Suprapubic skin (tissue), 4 donors: Measurements from ENCODE around the gene NAALADL2. TPM values are rescaled to one million over a fixed set of nuclear protein-coding genes. Genes with fewer than 3 reads are reported as not detected.

ENCODE experiments used
- DNase-seq, 2 donors: peaks; one replicate each; pipeline ENCODE4 v3.0.0-alpha.2; 2019; ENCODE audit warnings: low spot score in 2 of 2
- H3K27ac ChIP-seq: fragments of 200-600 bp; sonication (generic); one replicate; pipeline ENCODE4 v1.5.1; 2019
- H3K27me3 ChIP-seq: fragments of 200-600 bp; sonication (generic); one replicate; pipeline ENCODE4 v1.5.1; 2019
- H3K36me3 ChIP-seq: fragments of 200-600 bp; sonication (generic); one replicate; pipeline ENCODE4 v1.5.1; 2019
- H3K4me1 ChIP-seq: fragments of 200-600 bp; sonication (generic); one replicate; pipeline ENCODE4 v1.5.1; 2019
- H3K4me3 ChIP-seq: fragments of 200-600 bp; sonication (generic); one replicate; pipeline ENCODE4 v1.5.1; 2019; ENCODE audit warnings: mild to moderate bottlenecking
- H3K9me3 ChIP-seq: fragments of 200-600 bp; sonication (generic); one replicate; pipeline ENCODE4 v1.5.1; 2019
- CTCF ChIP-seq, 2 donors: fragments of 200-600 bp in 1 of 2; fragments of 450-650 bp in 1 of 2; sonication (generic) in 1 of 2; IDR thresholded peaks; one replicate each; pipeline ENCODE4 v1.5.1; 2016 to 2019; ENCODE audit warnings: antibody characterized with exemption in 2 of 2, mild to moderate bottlenecking in 1 of 2, moderate library complexity in 1 of 2
- EP300 ChIP-seq: sonication (generic); formaldehyde crosslinking; IDR thresholded peaks from one replicate; pipeline ENCODE4 v1.6.1; 2017; ENCODE audit warnings: antibody characterized with exemption
- POLR2A ChIP-seq, 2 donors: fragments of 450-650 bp; IDR thresholded peaks; one replicate each; pipeline ENCODE4 v1.6.1; 2017; ENCODE audit warnings: antibody characterized with exemption in 2 of 2, mild to moderate bottlenecking in 2 of 2, moderate library complexity in 2 of 2
- POLR2AphosphoS5 ChIP-seq, 3 donors: sonication (generic); formaldehyde crosslinking; IDR thresholded peaks; one replicate each; pipeline ENCODE4 v1.6.1; 2017; ENCODE audit warnings: antibody characterized with exemption in 3 of 3
- WGBS: methylation state at CpG from one replicate; pipeline ENCODE4 v1.1.5; 2018; 5-methylcytosine and 5-hydroxymethylcytosine counted together
- total RNA-seq, 4 donors: library from RNA; depleted of rRNA; stranded (reverse); fragments of >200 nt; gene quantifications; one replicate each; pipeline ENCODE4 v1.1.0, GENCODE V29; 2016

The NAALADL2 gene
- total RNA-seq, 4 donors from 2014 or later, result 4.0 to 10.5 (median 8.5) TPM

- no peak for DNase-seq
- H3K27ac ChIP-seq, result no peak overlapping the region
- peaks cover 5% of the 10 kb centered on the region for H3K4me1 ChIP-seq
- H3K4me3 ChIP-seq, result no peak overlapping the region
- H3K36me3 ChIP-seq, result no peaks in the 10 kb centered on the region
- H3K9me3 ChIP-seq, result no peaks in the 10 kb centered on the region
- no peaks in the 10 kb centered on the region for H3K27me3 ChIP-seq
- TF ChIP-seq POLR2A (IDR thresholded peaks at IDR 0.05) (no peak), EP300 (no peak), CTCF (IDR thresholded peaks at IDR 0.05) (no peak), POLR2AphosphoS5 (IDR thresholded peaks at IDR 0.05) (no peak)
- WGBS, result 88% methylated on average over 2 of the region's 2 CpGs
Observed at GRCh38 chr3:175340338-175341015, 481.3 kb downstream of the NAALADL2 start.

- Histone ChIP-seq H3K4me3 (no peak overlapping the region), H3K27me3 (no peaks in the 10 kb centered on the region), H3K27ac (no peak overlapping the region), H3K9me3 (no peaks in the 10 kb centered on the region), H3K4me1 (peaks cover 11% of the 10 kb centered on the region), H3K36me3 (no peaks in the 10 kb centered on the region)
- TF ChIP-seq CTCF (IDR thresholded peaks at IDR 0.05), result no peak
- TF ChIP-seq POLR2A (IDR thresholded peaks at IDR 0.05), result no peak
- TF ChIP-seq POLR2AphosphoS5 (IDR thresholded peaks at IDR 0.05), result no peak
- no peak for TF ChIP-seq EP300
- 63% methylated on average over 3 of the region's 3 CpGs for WGBS
- no peak for DNase-seq
Observed at GRCh38 chr3:175342196-175342595, 483.1 kb downstream of the NAALADL2 start.

GRCh38 chr3:175343946-175344345, 484.8 kb downstream of the NAALADL2 start:
- Histone ChIP-seq H3K9me3 (no peaks in the 10 kb centered on the region), H3K36me3 (no peaks in the 10 kb centered on the region), H3K4me1 (peaks cover 9% of the 10 kb centered on the region), H3K4me3 (no peak overlapping the region), H3K27me3 (no peaks in the 10 kb centered on the region), H3K27ac (no peak overlapping the region)
- DNase-seq, result no peak
- WGBS, result 64% methylated on average over 3 of the region's 3 CpGs
- TF ChIP-seq POLR2AphosphoS5 (IDR thresholded peaks at IDR 0.05) (no peak), CTCF (IDR thresholded peaks at IDR 0.05) (no peak), POLR2A (IDR thresholded peaks at IDR 0.05) (no peak), EP300 (no peak)

- no peak overlapping the region for H3K4me3 ChIP-seq
- WGBS, result 59% methylated on average over 8 of the region's 8 CpGs
- no peaks in the 10 kb centered on the region for H3K9me3 ChIP-seq
- no peak for TF ChIP-seq EP300
- TF ChIP-seq POLR2AphosphoS5 (IDR thresholded peaks at IDR 0.05), result no peak
- TF ChIP-seq CTCF (IDR thresholded peaks at IDR 0.05), result no peak
- no peak for TF ChIP-seq POLR2A (IDR thresholded peaks at IDR 0.05)
- no peaks in the 10 kb centered on the region for H3K36me3 ChIP-seq
- peaks cover 9% of the 10 kb centered on the region for H3K4me1 ChIP-seq
- H3K27me3 ChIP-seq, result no peaks in the 10 kb centered on the region
- peak in 1 of 2 donors; percentile 56 for DNase-seq
- no peak overlapping the region for H3K27ac ChIP-seq
Observed at GRCh38 chr3:175346573-175347356, 487.6 kb downstream of the NAALADL2 start.

- Histone ChIP-seq H3K4me3 (no peak overlapping the region), H3K27me3 (no peaks in the 10 kb centered on the region), H3K4me1 (peaks cover 9% of the 10 kb centered on the region), H3K9me3 (no peaks in the 10 kb centered on the region), H3K27ac (no peak overlapping the region), H3K36me3 (no peaks in the 10 kb centered on the region)
- DNase-seq, result no peak
- 91% methylated on average over 2 of the region's 2 CpGs for WGBS
- TF ChIP-seq POLR2A (IDR thresholded peaks at IDR 0.05), result no peak
- no peak for TF ChIP-seq CTCF (IDR thresholded peaks at IDR 0.05)
Observed at GRCh38 chr3:175349168-175349567, 490.0 kb downstream of the NAALADL2 start.
